Sigmoid colon (tissue), 7 donors: ENCODE measurements around the gene RANBP17. TPM values are rescaled to one million over a fixed set of nuclear protein-coding genes. Genes with fewer than 3 reads are reported as not detected.

Source experiments
- DNase-seq: peaks from one replicate; pipeline ENCODE4 v3.0.0-alpha.2; 2019
- H3K27ac ChIP-seq, 4 donors: fragments of 200-600 bp; sonication (generic); one replicate each; pipeline ENCODE4 v1.5.1; 2016 to 2019; ENCODE audit warnings: mild to moderate bottlenecking in 1 of 4
- H3K27me3 ChIP-seq, 3 donors: fragments of 200-600 bp; sonication (generic); one replicate each; pipeline ENCODE4 v1.5.1; 2019; ENCODE audit warnings: mild to moderate bottlenecking in 1 of 3
- H3K36me3 ChIP-seq, 4 donors: fragments of 200-600 bp; sonication (generic); one replicate each; pipeline ENCODE4 v1.5.1; 2016 to 2019
- H3K4me1 ChIP-seq, 4 donors: fragments of 200-600 bp; sonication (generic); one replicate each; pipeline ENCODE4 v1.5.1; 2017 to 2019
- H3K4me3 ChIP-seq, 4 donors: fragments of 200-600 bp; sonication (generic); one replicate each; pipeline ENCODE4 v1.5.1; 2017 to 2019; ENCODE audit warnings: mild to moderate bottlenecking in 2 of 4, moderate library complexity in 1 of 4
- H3K9me3 ChIP-seq, 4 donors: fragments of 200-600 bp in 3 of 4; sonication (generic) in 3 of 4; one replicate each; pipeline versions ENCODE4 v1.5.1 to v1.6.1; 2013 to 2019
- CTCF ChIP-seq, 4 experiments: fragments of 450-650 bp in 3 of 4; fragments of 200-600 bp in 1 of 4; IDR thresholded peaks; one replicate each; pipeline ENCODE4 v1.5.1; 2016 to 2019; ENCODE audit warnings: antibody characterized with exemption in 4 of 4, mild to moderate bottlenecking in 3 of 4, moderate library complexity in 2 of 4
- EP300 ChIP-seq, 4 donors: sonication (generic); formaldehyde crosslinking; IDR thresholded peaks; one replicate each; pipeline ENCODE4 v1.6.1; 2017; ENCODE audit warnings: antibody characterized with exemption in 4 of 4
- POLR2A ChIP-seq, 2 donors: fragments of 450-650 bp; IDR thresholded peaks; one replicate each; pipeline ENCODE4 v1.6.1; 2016; ENCODE audit warnings: antibody characterized with exemption in 2 of 2, mild to moderate bottlenecking in 2 of 2, moderate library complexity in 2 of 2
- POLR2AphosphoS5 ChIP-seq, 4 donors: sonication (generic); formaldehyde crosslinking; IDR thresholded peaks; one replicate each; pipeline ENCODE4 v1.6.1; 2017; ENCODE audit warnings: antibody characterized with exemption in 4 of 4
- WGBS, 2 donors: extraction: QIAGEN DNeasy Blood & Tissue Kit; methylation state at CpG; one replicate each; pipeline ENCODE4 v1.1.7; 2013; 5-methylcytosine and 5-hydroxymethylcytosine counted together
- intact Hi-C: fragments of 100-400 bp; cut with DNase I; formaldehyde crosslinking; loops from one replicate; pipeline ENCODE4 v1.15.1; 2023
- polyA plus RNA-seq, 3 donors: library from polyadenylated mRNA; stranded (reverse); fragments of 200-250 nt; gene quantifications; one replicate each; pipeline ENCODE4 v1.2.3, GENCODE V29; 2013
- total RNA-seq, 4 donors: library from RNA; depleted of rRNA; stranded (reverse); fragments of >200 nt; gene quantifications; one replicate each; pipeline ENCODE4 v1.1.0, GENCODE V29; 2016
- donor health status: healthy with polysubstance abuse.
- donor health status: Bipolar disorder and iron deficiency.
- donor health status: healthy.

Gene RANBP17
- total and polyA plus RNA-seq, 7 donors, result 0.23 to 25.8 (median 11.4) TPM

- H3K27me3 ChIP-seq, result no peaks in the 10 kb centered on the region
- H3K36me3 ChIP-seq, result no peaks in the 10 kb centered on the region
- H3K9me3 ChIP-seq, result no peaks in the 10 kb centered on the region
- no peak for DNase-seq
- no peak overlapping the region for H3K27ac ChIP-seq
- H3K4me1 ChIP-seq, result no peaks in the 10 kb centered on the region
- intact Hi-C loops, result no loop called here
- 90 to 91% methylated on average over 2 of the region's 2 CpGs for WGBS, 2 donors
- TF ChIP-seq POLR2AphosphoS5 (IDR thresholded peaks at IDR 0.05), result no peak
- no peak for TF ChIP-seq CTCF (IDR thresholded peaks at IDR 0.05)
- TF ChIP-seq POLR2A (IDR thresholded peaks at IDR 0.05), result no peak
- TF ChIP-seq EP300 (IDR thresholded peaks at IDR 0.05), result no peak
- no peak overlapping the region for H3K4me3 ChIP-seq
Observed at GRCh38 chr5:171092194-171092593, 230.4 kb downstream of the RANBP17 start.

- intact Hi-C loops, result no loop called here
- H3K4me1 ChIP-seq, result no peaks in the 10 kb centered on the region
- no peaks in the 10 kb centered on the region for H3K36me3 ChIP-seq
- H3K4me3 ChIP-seq, result no peak overlapping the region
- TF ChIP-seq POLR2AphosphoS5 (IDR thresholded peaks at IDR 0.05) (no peak), CTCF (IDR thresholded peaks at IDR 0.05) (no peak), EP300 (IDR thresholded peaks at IDR 0.05) (no peak), POLR2A (IDR thresholded peaks at IDR 0.05) (no peak)
- H3K27ac ChIP-seq, result no peak overlapping the region
- no peaks in the 10 kb centered on the region for H3K9me3 ChIP-seq
- H3K27me3 ChIP-seq, result no peaks in the 10 kb centered on the region
- DNase-seq, result no peak
Observed at GRCh38 chr5:171093598-171093997, 231.8 kb downstream of the RANBP17 start.

- intact Hi-C loops, result no loop called here
- Histone ChIP-seq H3K36me3 (no peaks in the 10 kb centered on the region), H3K4me3 (no peak overlapping the region), H3K27ac (no peak overlapping the region), H3K4me1 (no peaks in the 10 kb centered on the region), H3K27me3 (no peaks in the 10 kb centered on the region), H3K9me3 (no peaks in the 10 kb centered on the region)
- no peak for DNase-seq
- no peak for TF ChIP-seq POLR2A (IDR thresholded peaks at IDR 0.05)
- TF ChIP-seq EP300 (IDR thresholded peaks at IDR 0.05), result no peak
- no peak for TF ChIP-seq CTCF (IDR thresholded peaks at IDR 0.05)
- no peak for TF ChIP-seq POLR2AphosphoS5 (IDR thresholded peaks at IDR 0.05)
- WGBS, 2 donors, result 90 to 92% methylated on average over 3 of the region's 3 CpGs
Observed at GRCh38 chr5:171094356-171094755, 232.5 kb downstream of the RANBP17 start.

GRCh38 chr5:171102877-171103610, 241.2 kb downstream of the RANBP17 start:
- Histone ChIP-seq H3K4me3 (no peak overlapping the region), H3K9me3 (no peaks in the 10 kb centered on the region), H3K36me3 (no peaks in the 10 kb centered on the region), H3K27me3 (no peaks in the 10 kb centered on the region), H3K4me1 (no peaks in the 10 kb centered on the region), H3K27ac (no peak overlapping the region)
- no peak for DNase-seq
- WGBS, 2 donors, result 80 to 88% methylated on average over 11 of the region's 11 CpGs
- TF ChIP-seq POLR2AphosphoS5 (IDR thresholded peaks at IDR 0.05) (no peak), POLR2A (IDR thresholded peaks at IDR 0.05) (no peak), CTCF (IDR thresholded peaks at IDR 0.05) (no peak), EP300 (IDR thresholded peaks at IDR 0.05) (no peak)
- intact Hi-C loops, result no loop called here

GRCh38 chr5:171107669-171108068, 245.9 kb downstream of the RANBP17 start:
- intact Hi-C loops, result no loop called here
- Histone ChIP-seq H3K36me3 (no peaks in the 10 kb centered on the region), H3K27me3 (no peaks in the 10 kb centered on the region), H3K4me3 (no peak overlapping the region), H3K4me1 (no peaks in the 10 kb centered on the region), H3K9me3 (no peaks in the 10 kb centered on the region), H3K27ac (no peak overlapping the region)
- 92 to 96% methylated on average over 4 of the region's 4 CpGs for WGBS, 2 donors
- no peak for DNase-seq
- TF ChIP-seq POLR2A (IDR thresholded peaks at IDR 0.05) (no peak), CTCF (IDR thresholded peaks at IDR 0.05) (no peak), EP300 (IDR thresholded peaks at IDR 0.05) (no peak), POLR2AphosphoS5 (IDR thresholded peaks at IDR 0.05) (no peak)
